ENCODE results near the gene ETV4. TPM values are rescaled to one million over a fixed set of nuclear protein-coding genes. Genes with fewer than 3 reads are reported as not detected.

Gene ETV4
- total and polyA plus RNA-seq, 2 experiments from 2014 or later = 10.7 to 14.8 TPM

DNA sequence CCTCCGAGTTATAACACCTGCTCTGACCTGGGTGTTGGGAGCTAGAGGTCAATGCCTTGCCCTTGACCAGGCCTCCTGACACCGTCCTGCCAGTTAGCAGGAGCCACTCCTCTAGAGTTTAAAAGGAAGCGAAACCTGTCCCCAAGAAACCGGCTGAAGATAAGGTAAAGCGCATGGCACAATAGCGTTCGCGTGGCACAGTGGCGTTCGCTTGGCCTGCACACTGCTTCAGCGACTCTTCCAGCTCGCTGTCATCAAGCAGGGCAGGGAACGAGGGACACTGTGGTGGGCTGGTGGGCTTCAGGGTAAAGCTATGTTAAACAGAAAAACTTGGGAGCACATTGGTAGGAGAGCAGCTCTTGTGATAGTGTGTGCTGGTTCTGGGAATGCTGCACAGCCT lies 28.2 kb upstream of the ETV4 start:
- Histone ChIP-seq H3K4me2 (no peak overlapping the region), H3K27ac (peak overlapping the region; percentile 80), H3K4me1 (ENCODE audit: insufficient read depth) (peaks cover 47% of the 10 kb centered on the region), H2AFZ (no peak overlapping the region), H3K27me3 (no peaks in the 10 kb centered on the region), H3K79me2 (no peaks in the 10 kb centered on the region), H3K4me3 (no peak overlapping the region), H3K9me3 (ENCODE audit: low read depth) (no peaks in the 10 kb centered on the region), H3K36me3 (replicated peaks; ENCODE audit: insufficient read depth, low read depth) (no peaks in the 10 kb centered on the region), H4K20me1 (ENCODE audit: insufficient read depth, poor library complexity, severe bottlenecking) (no peaks in the 10 kb centered on the region), H3K9me2 (replicated peaks; ENCODE audit: insufficient read depth) (no peaks in the 10 kb centered on the region)
- no peak for TF ChIP-seq EZH2phosphoT487 (IDR thresholded peaks at IDR 0.05; ENCODE audit: low read depth, severe bottlenecking, unreplicated experiment)
- TF ChIP-seq EZH2 (IDR thresholded peaks at IDR 0.05; ENCODE audit: borderline replicate concordance) = no peak
- TF ChIP-seq, protein P1, sequence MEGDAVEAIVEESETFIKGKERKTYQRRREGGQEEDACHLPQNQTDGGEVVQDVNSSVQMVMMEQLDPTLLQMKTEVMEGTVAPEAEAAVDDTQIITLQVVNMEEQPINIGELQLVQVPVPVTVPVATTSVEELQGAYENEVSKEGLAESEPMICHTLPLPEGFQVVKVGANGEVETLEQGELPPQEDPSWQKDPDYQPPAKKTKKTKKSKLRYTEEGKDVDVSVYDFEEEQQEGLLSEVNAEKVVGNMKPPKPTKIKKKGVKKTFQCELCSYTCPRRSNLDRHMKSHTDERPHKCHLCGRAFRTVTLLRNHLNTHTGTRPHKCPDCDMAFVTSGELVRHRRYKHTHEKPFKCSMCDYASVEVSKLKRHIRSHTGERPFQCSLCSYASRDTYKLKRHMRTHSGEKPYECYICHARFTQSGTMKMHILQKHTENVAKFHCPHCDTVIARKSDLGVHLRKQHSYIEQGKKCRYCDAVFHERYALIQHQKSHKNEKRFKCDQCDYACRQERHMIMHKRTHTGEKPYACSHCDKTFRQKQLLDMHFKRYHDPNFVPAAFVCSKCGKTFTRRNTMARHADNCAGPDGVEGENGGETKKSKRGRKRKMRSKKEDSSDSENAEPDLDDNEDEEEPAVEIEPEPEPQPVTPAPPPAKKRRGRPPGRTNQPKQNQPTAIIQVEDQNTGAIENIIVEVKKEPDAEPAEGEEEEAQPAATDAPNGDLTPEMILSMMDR (IDR thresholded peaks at IDR 0.05; ENCODE audit: poor library complexity) = no peak
- no peak for DNase-seq (ENCODE audit: low spot score)
- WGBS (ENCODE audit: low lambda C conversion rate, missing lambda C conversion rate) = 87% methylated on average over 13 of the region's 13 CpGs

DNA sequence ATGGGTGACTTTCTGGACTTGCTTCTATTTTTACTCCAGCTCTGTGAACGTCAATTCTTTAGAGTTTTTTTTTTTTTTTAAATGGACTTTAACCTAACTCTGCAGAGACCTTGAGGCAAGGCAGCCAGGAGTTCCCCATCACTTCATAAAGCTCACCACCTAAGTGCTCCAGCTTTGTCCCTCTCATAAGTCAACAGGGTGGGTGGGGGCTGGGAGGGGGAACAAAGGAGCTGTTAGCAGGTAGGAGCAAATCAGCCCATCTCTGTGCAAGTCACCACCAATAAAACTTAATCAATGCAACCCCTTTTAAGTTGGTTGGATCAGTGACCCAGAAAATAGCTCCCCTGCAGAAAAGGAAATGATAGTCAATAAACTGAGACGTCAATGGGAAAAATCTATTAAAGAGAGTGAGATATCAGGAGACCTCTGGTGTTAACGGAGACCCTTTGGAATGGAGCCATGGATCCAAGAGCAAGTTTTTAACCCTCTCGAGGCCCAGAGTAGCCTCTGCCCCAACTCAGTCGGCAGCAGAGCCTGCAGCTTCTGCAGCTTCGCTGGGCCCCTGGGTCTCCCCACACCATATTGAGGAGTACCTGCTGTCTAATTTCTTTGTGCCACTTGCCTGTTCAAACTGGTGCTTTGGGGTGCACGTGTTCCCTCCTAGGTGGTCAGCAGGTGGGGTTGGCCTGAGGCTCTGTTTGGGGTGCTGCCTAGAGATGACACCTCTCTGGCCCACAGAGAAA lies 27.6 kb upstream of the ETV4 start:
- no peaks in the 10 kb centered on the region for H3K9me3 ChIP-seq (ENCODE audit: low read depth)
- no peaks in the 10 kb centered on the region for H3K79me2 ChIP-seq
- 32% methylated on average over 7 of the region's 7 CpGs for WGBS (ENCODE audit: low lambda C conversion rate, missing lambda C conversion rate)
- no peaks in the 10 kb centered on the region for H3K27me3 ChIP-seq
- H3K4me1 ChIP-seq (ENCODE audit: insufficient read depth) = peaks cover 41% of the 10 kb centered on the region
- H3K4me3 ChIP-seq = no peak overlapping the region
- peak; percentile 78 for DNase-seq (ENCODE audit: low spot score)
- H4K20me1 ChIP-seq (ENCODE audit: insufficient read depth, poor library complexity, severe bottlenecking) = no peaks in the 10 kb centered on the region
- H3K27ac ChIP-seq = peak overlapping the region; percentile 80
- TF ChIP-seq, protein P1 (IDR thresholded peaks at IDR 0.05; ENCODE audit: poor library complexity) = no peak
- no peak for TF ChIP-seq EZH2phosphoT487 (IDR thresholded peaks at IDR 0.05; ENCODE audit: low read depth, severe bottlenecking, unreplicated experiment)
- TF ChIP-seq EZH2 (IDR thresholded peaks at IDR 0.05; ENCODE audit: borderline replicate concordance) = no peak
- H2AFZ ChIP-seq = no peak overlapping the region
- peak overlapping the region; percentile 27 for H3K4me2 ChIP-seq
- no peaks in the 10 kb centered on the region for H3K36me3 ChIP-seq (replicated peaks; ENCODE audit: insufficient read depth, low read depth)
- H3K9me2 ChIP-seq (replicated peaks; ENCODE audit: insufficient read depth) = no peaks in the 10 kb centered on the region

DNA sequence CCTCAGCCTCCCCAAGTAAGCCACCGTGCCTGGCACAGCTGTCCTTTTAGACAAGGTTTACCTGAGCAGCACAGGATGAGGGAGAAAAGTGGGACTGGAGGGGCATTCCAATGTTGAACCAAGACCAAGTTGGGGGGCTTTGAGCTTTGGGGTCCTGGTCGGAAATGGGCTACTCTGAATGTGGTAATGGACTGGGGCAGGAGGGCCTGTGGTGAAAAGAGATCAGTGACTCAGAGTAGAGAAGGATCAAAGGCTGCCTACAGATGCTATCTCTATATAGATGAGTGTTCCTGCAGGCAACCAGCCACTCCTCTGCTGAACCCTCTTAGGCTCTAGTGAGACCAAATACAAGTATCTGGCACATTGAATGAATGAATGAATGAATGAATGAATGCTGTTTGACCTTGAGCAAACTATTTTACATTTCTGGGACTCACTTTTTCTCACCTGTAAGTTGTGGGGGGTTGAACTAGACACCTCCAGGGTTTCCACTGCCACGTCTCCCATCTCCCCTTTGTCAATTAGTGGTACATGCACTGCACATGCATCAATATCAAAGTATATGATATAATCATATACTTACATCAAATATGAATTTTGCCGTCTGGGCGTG lies 26.3 kb upstream of the ETV4 start:
- Histone ChIP-seq H3K9me3 (ENCODE audit: low read depth) (no peaks in the 10 kb centered on the region), H3K27me3 (no peaks in the 10 kb centered on the region), H3K4me2 (no peak overlapping the region), H3K27ac (peak overlapping the region; percentile 85), H2AFZ (no peak overlapping the region), H3K4me1 (ENCODE audit: insufficient read depth) (peaks cover 28% of the 10 kb centered on the region), H3K36me3 (replicated peaks; ENCODE audit: insufficient read depth, low read depth) (no peaks in the 10 kb centered on the region), H4K20me1 (ENCODE audit: insufficient read depth, poor library complexity, severe bottlenecking) (no peaks in the 10 kb centered on the region), H3K79me2 (no peaks in the 10 kb centered on the region), H3K9me2 (replicated peaks; ENCODE audit: insufficient read depth) (no peaks in the 10 kb centered on the region), H3K4me3 (no peak overlapping the region)
- WGBS (ENCODE audit: low lambda C conversion rate, missing lambda C conversion rate) = 86% methylated on average over 5 of the region's 5 CpGs
- peak; percentile 55 for DNase-seq (ENCODE audit: low spot score)
- no peak for TF ChIP-seq EZH2 (IDR thresholded peaks at IDR 0.05; ENCODE audit: borderline replicate concordance)
- no peak for TF ChIP-seq EZH2phosphoT487 (IDR thresholded peaks at IDR 0.05; ENCODE audit: low read depth, severe bottlenecking, unreplicated experiment)
- TF ChIP-seq, protein P1 (IDR thresholded peaks at IDR 0.05; ENCODE audit: poor library complexity) = no peak
